Measurements from ENCODE around the gene SLIT1. TPM values are rescaled to one million over a fixed set of nuclear protein-coding genes. Genes with fewer than 3 reads are reported as not detected.
A peak's percentile ranks its signal among the peaks of the same experiment; 100 is the strongest.

SLIT1 gene
- total RNA-seq, 1 donor from 2014 or later = 0.40 TPM

GRCh38 chr10:97149079-97149531 is 36.7 kb downstream of the SLIT1 start:
- Mint-ChIP-seq H3K36me3 (no peaks in the 10 kb centered on the region), H3K4me3 (no peak overlapping the region), H3K9me3 (no peaks in the 10 kb centered on the region), H3K4me1 (peaks cover 1% of the 10 kb centered on the region), H3K27ac (no peak overlapping the region), H3K27me3 (ENCODE audit: low read depth) (peaks cover 32% of the 10 kb centered on the region)
- DNase-seq (ENCODE audit: low spot score in 2 of 2, unreplicated experiment in 2 of 2) = no peak
- TF ChIP-seq CTCF (IDR thresholded peaks at IDR 0.05; ENCODE audit: unreplicated experiment) = no peak

GRCh38 chr10:97144297-97144696 is 41.5 kb downstream of the SLIT1 start:
- Mint-ChIP-seq H3K4me1 (peaks cover 16% of the 10 kb centered on the region), H3K4me3 (no peak overlapping the region), H3K27me3 (ENCODE audit: low read depth) (peaks cover 75% of the 10 kb centered on the region), H3K9me3 (peaks cover 7% of the 10 kb centered on the region), H3K27ac (no peak overlapping the region), H3K36me3 (no peaks in the 10 kb centered on the region)
- no peak for TF ChIP-seq CTCF (IDR thresholded peaks at IDR 0.05; ENCODE audit: unreplicated experiment)
- no peak for DNase-seq (ENCODE audit: low spot score in 2 of 2, unreplicated experiment in 2 of 2)

- peaks cover 16% of the 10 kb centered on the region for H3K4me1 Mint-ChIP-seq
- peaks cover 86% of the 10 kb centered on the region for H3K27me3 Mint-ChIP-seq (ENCODE audit: low read depth)
- H3K27ac Mint-ChIP-seq = no peak overlapping the region
- H3K4me3 Mint-ChIP-seq = no peak overlapping the region
- H3K36me3 Mint-ChIP-seq = no peaks in the 10 kb centered on the region
- no peak for DNase-seq (ENCODE audit: low spot score in 2 of 2, unreplicated experiment in 2 of 2)
- no peak for TF ChIP-seq CTCF (IDR thresholded peaks at IDR 0.05; ENCODE audit: unreplicated experiment)
- H3K9me3 Mint-ChIP-seq = peaks cover 7% of the 10 kb centered on the region
Observed at GRCh38 chr10:97142834-97143233, 42.9 kb downstream of the SLIT1 start.

GRCh38 chr10:97140902-97141745 is 44.6 kb downstream of the SLIT1 start:
- H3K27ac Mint-ChIP-seq = no peak overlapping the region
- H3K4me3 Mint-ChIP-seq = no peak overlapping the region
- H3K4me1 Mint-ChIP-seq = peaks cover 16% of the 10 kb centered on the region
- no peak for TF ChIP-seq CTCF (IDR thresholded peaks at IDR 0.05; ENCODE audit: unreplicated experiment)
- DNase-seq (ENCODE audit: low spot score in 2 of 2, unreplicated experiment in 2 of 2) = peak in 1 of 2 experiments; percentile 42
- H3K36me3 Mint-ChIP-seq = no peaks in the 10 kb centered on the region
- H3K9me3 Mint-ChIP-seq = peaks cover 7% of the 10 kb centered on the region
- peaks cover 76% of the 10 kb centered on the region for H3K27me3 Mint-ChIP-seq (ENCODE audit: low read depth)

GRCh38 chr10:97140049-97140846 is 45.5 kb downstream of the SLIT1 start:
- no peak overlapping the region for H3K27ac Mint-ChIP-seq

More at GRCh38 chr10:97140049-97140846, 45.5 kb downstream of the SLIT1 start:
- Mint-ChIP-seq H3K4me1 (peaks cover 16% of the 10 kb centered on the region), H3K27me3 (ENCODE audit: low read depth) (peaks cover 70% of the 10 kb centered on the region), H3K4me3 (peak overlapping the region; percentile 20), H3K36me3 (no peaks in the 10 kb centered on the region), H3K9me3 (peaks cover 7% of the 10 kb centered on the region)
- DNase-seq (ENCODE audit: low spot score in 2 of 2, unreplicated experiment in 2 of 2) = no peak
- TF ChIP-seq CTCF (IDR thresholded peaks at IDR 0.05; ENCODE audit: unreplicated experiment) = no peak

Data from mesothelial cell of epicardium (in vitro differentiated cells).